Loucy (cell line): ENCODE results near the gene ACSF3.

ENCODE experiments used
- H2AFZ ChIP-seq: fragments of 200-600 bp; sonication (generic); 2 replicates; pipeline ENCODE4 v1.6.0; 2016; ENCODE audit warnings: antibody characterized with exemption, mild to moderate bottlenecking, low read length, moderate library complexity
- H3F3A ChIP-seq: fragments of 200-600 bp; 2 replicates; pipeline ENCODE4 v1.6.0; 2016; ENCODE audit warnings: antibody characterized with exemption, low read depth, mild to moderate bottlenecking
- H3K27me3 ChIP-seq: fragments of 200-600 bp; sonication (generic); 2 replicates; pipeline ENCODE4 v1.6.1; 2014; ENCODE audit warnings: low read length, mild to moderate bottlenecking; ENCODE audit not compliant: insufficient read depth, poor library complexity, severe bottlenecking
- H3K36me3 ChIP-seq: fragments of 200-600 bp; sonication (generic); 2 replicates; pipeline ENCODE4 v1.6.1; 2016; ENCODE audit warnings: low read length; ENCODE audit not compliant: insufficient read depth
- H3K4me1 ChIP-seq: fragments of 200-600 bp; sonication (generic); 2 replicates; pipeline ENCODE4 v1.5.1; 2014; ENCODE audit warnings: low read length, mild to moderate bottlenecking; ENCODE audit not compliant: insufficient read depth, poor library complexity, severe bottlenecking
- H3K4me2 ChIP-seq: fragments of 200-600 bp; sonication (generic); 2 replicates; pipeline ENCODE4 v1.6.0; 2014; ENCODE audit warnings: antibody characterized with exemption, low read length, low read depth, mild to moderate bottlenecking; ENCODE audit not compliant: poor library complexity, severe bottlenecking
- H3K4me3 ChIP-seq: fragments of 200-600 bp; sonication (generic); 2 replicates; pipeline ENCODE4 v1.5.1; 2014; ENCODE audit warnings: low read length, mild to moderate bottlenecking, mixed read lengths; ENCODE audit not compliant: poor library complexity, severe bottlenecking
- H3K79me2 ChIP-seq: fragments of 200-600 bp; sonication (generic); 2 replicates; pipeline ENCODE4 v1.6.1; 2014; ENCODE audit warnings: low read length; ENCODE audit not compliant: insufficient read depth
- H3K9ac ChIP-seq: fragments of 200-600 bp; sonication (generic); 2 replicates; pipeline ENCODE4 v1.6.0; 2014; ENCODE audit warnings: mild to moderate bottlenecking, low read depth, low read length, moderate library complexity; ENCODE audit not compliant: poor library complexity, severe bottlenecking
- H3K9me2 ChIP-seq: fragments of 200-600 bp; sonication (generic); replicated peaks from 2 replicates; pipeline ENCODE4 v1.6.1; 2016; ENCODE audit warnings: low read depth, low read length, mixed read lengths
- H3K9me3 ChIP-seq: fragments of 200-600 bp; sonication (generic); 2 replicates; pipeline ENCODE4 v1.6.1; 2014; ENCODE audit warnings: mild to moderate bottlenecking, antibody characterized with exemption, low read length, low read depth; ENCODE audit not compliant: insufficient read depth
- H4K20me1 ChIP-seq: fragments of 200-600 bp; sonication (generic); 2 replicates; pipeline ENCODE4 v1.6.0; 2014; ENCODE audit warnings: antibody characterized with exemption, low read length, mild to moderate bottlenecking; ENCODE audit not compliant: insufficient read depth, poor library complexity, severe bottlenecking
- CTCF ChIP-seq: fragments of 200-600 bp; sonication (generic); conservative IDR thresholded peaks from 2 replicates; pipeline ENCODE4 v1.5.1; 2014; ENCODE audit warnings: mild to moderate bottlenecking, antibody characterized with exemption, low read length
- EZH2phosphoT487 ChIP-seq: fragments of 200-600 bp; IDR thresholded peaks from 2 replicates; pipeline ENCODE4 v1.6.1; 2018; ENCODE audit warnings: antibody characterized with exemption, mild to moderate bottlenecking, moderate library complexity, borderline replicate concordance

Gene ACSF3

GRCh38 chr16:89103781-89104180 lies 10.1 kb downstream of the ACSF3 start:
- no peaks in the 10 kb centered on the region for H3F3A ChIP-seq
- H3K36me3 ChIP-seq = peaks cover 3% of the 10 kb centered on the region; the same call in 1 of the 2 replicates
- no peaks in the 10 kb centered on the region for H4K20me1 ChIP-seq
- H3K79me2 ChIP-seq = no peaks in the 10 kb centered on the region
- TF ChIP-seq EZH2phosphoT487 (no peak), CTCF (no peak)
- H2AFZ ChIP-seq = no peak overlapping the region
- no peak overlapping the region for H3K9ac ChIP-seq
- no peaks in the 10 kb centered on the region for H3K4me1 ChIP-seq
- H3K4me2 ChIP-seq = no peak overlapping the region
- H3K27me3 ChIP-seq = no peaks in the 10 kb centered on the region
- no peaks in the 10 kb centered on the region for H3K9me3 ChIP-seq
- no peak overlapping the region for H3K4me3 ChIP-seq
- no peaks in the 10 kb centered on the region for H3K9me2 ChIP-seq

- Histone ChIP-seq H3K9ac (no peak overlapping the region), H2AFZ (no peak overlapping the region), H3K36me3 (peaks cover 3% of the 10 kb centered on the region; the same call in 1 of the 2 replicates), H3K9me2 (no peaks in the 10 kb centered on the region), H3K27me3 (no peaks in the 10 kb centered on the region), H3K4me3 (no peak overlapping the region), H3K4me1 (no peaks in the 10 kb centered on the region), H3K4me2 (no peak overlapping the region), H3K79me2 (no peaks in the 10 kb centered on the region), H3F3A (no peaks in the 10 kb centered on the region), H3K9me3 (no peaks in the 10 kb centered on the region), H4K20me1 (no peaks in the 10 kb centered on the region)
- no peak for TF ChIP-seq CTCF
Observed at GRCh38 chr16:89104303-89104702, 10.7 kb downstream of the ACSF3 start.

- no peak overlapping the region for H3K4me3 ChIP-seq
- no peaks in the 10 kb centered on the region for H3K9me2 ChIP-seq
- no peaks in the 10 kb centered on the region for H3K27me3 ChIP-seq
- TF ChIP-seq CTCF = no peak
- TF ChIP-seq EZH2phosphoT487 = no peak
- H3K4me2 ChIP-seq = no peak overlapping the region
- no peaks in the 10 kb centered on the region for H3F3A ChIP-seq
- no peaks in the 10 kb centered on the region for H4K20me1 ChIP-seq
- no peaks in the 10 kb centered on the region for H3K79me2 ChIP-seq
- H2AFZ ChIP-seq = no peak overlapping the region
- H3K9me3 ChIP-seq = no peaks in the 10 kb centered on the region
- H3K4me1 ChIP-seq = no peaks in the 10 kb centered on the region
- peaks cover 3% of the 10 kb centered on the region; the same call in 1 of the 2 replicates for H3K36me3 ChIP-seq
- no peak overlapping the region for H3K9ac ChIP-seq
Observed at GRCh38 chr16:89104930-89105571, 11.4 kb downstream of the ACSF3 start.
